Measurements from ENCODE around the gene LIME1. TPM values are rescaled to one million over a fixed set of nuclear protein-coding genes. Genes with fewer than 3 reads are reported as not detected.

Gene LIME1
- total and polyA plus RNA-seq, 7 experiments from 2014 or later = 96.8 to 366 (median 107) TPM

GRCh38 chr20:63740070-63740626, 3.7 kb downstream of the LIME1 start:
- ChIA-PET CTCF (interaction anchor here (0.6 to 1.5 kb wide), 8 partner anchors 9 to 299 kb away, joined by 3 to 7 read pairs (median 4); partner anchors contain the start of genes ARFRP1, TPD52L2 and ZGPAT), POLR2A (interaction anchor here (0.6 to 9.9 kb wide), 12 partner anchors 8 to 125 kb away, joined by 3 to 137 read pairs (median 3); partner anchors contain the start of genes ARFRP1, TPD52L2 and ZGPAT)
- Mint-ChIP-seq H3K4me1 (peaks cover 7 to 20% (median 13%) of the 10 kb centered on the region in 7 donors), H3K36me3 (peaks cover 0 to 7% (median 0%) of the 10 kb centered on the region in 5 donors), H3K9me3 (no peaks in the 10 kb centered on the region), H3K27me3 (no peaks in the 10 kb centered on the region), H3K27ac (peak overlapping the region in 1 of 9 donors; percentile 38), H3K4me3 (peak overlapping the region; percentile 23 to 84 (median 60))
- H3K9me3 ChIP-seq (ENCODE audit: control insufficient read depth in 2 of 3, low read length in 3 of 3) = no peaks in the 10 kb centered on the region
- DNase-seq (peak; percentile 39 to 69 (median 63)), ATAC-seq (peak; percentile 17)
- H3K4me1 ChIP-seq (ENCODE audit: control insufficient read depth in 2 of 2, insufficient read depth in 2 of 2, low read length in 2 of 2) = peaks cover 21 to 29% of the 10 kb centered on the region in 2 donors
- peak overlapping the region; percentile 69 for H3K4me3 ChIP-seq (ENCODE audit: low read length)
- peaks cover 0 to 34% (median 0%) of the 10 kb centered on the region in 3 experiments for H3K36me3 ChIP-seq (ENCODE audit: control insufficient read depth in 2 of 3, insufficient read depth in 3 of 3, low read length in 3 of 3)
- H3K27me3 ChIP-seq (ENCODE audit: control insufficient read depth in 2 of 2, insufficient read depth in 2 of 2, low read length in 2 of 2) = no peaks in the 10 kb centered on the region
- intact Hi-C loops (cut with micrococcal nuclease) = loop anchor here in 1 of 2 donors (1.0 to 5.0 kb wide), 2 partner anchors 11 to 33 kb away; partner anchors contain the start of genes ARFRP1 and ZGPAT
- peak overlapping the region; percentile 71 for H3K27ac ChIP-seq (ENCODE audit: low read depth, low read length)

- intact Hi-C loops (cut with micrococcal nuclease) = loop anchor here in 1 of 2 donors (1.0 to 5.0 kb wide), 2 partner anchors 11 to 33 kb away; partner anchors contain the start of genes ARFRP1 and ZGPAT
- Histone ChIP-seq H3K4me1 (ENCODE audit: control insufficient read depth in 2 of 2, insufficient read depth in 2 of 2, low read length in 2 of 2) (peaks cover 17 to 25% of the 10 kb centered on the region in 2 donors), H3K27ac (ENCODE audit: low read depth, low read length) (peak overlapping the region; percentile 71), H3K27me3 (ENCODE audit: control insufficient read depth in 2 of 2, insufficient read depth in 2 of 2, low read length in 2 of 2) (no peaks in the 10 kb centered on the region), H3K36me3 (ENCODE audit: control insufficient read depth in 2 of 3, insufficient read depth in 3 of 3, low read length in 3 of 3) (peaks cover 0 to 27% (median 0%) of the 10 kb centered on the region in 3 experiments), H3K4me3 (ENCODE audit: low read length) (peak overlapping the region; percentile 69), H3K9me3 (ENCODE audit: control insufficient read depth in 2 of 3, low read length in 3 of 3) (no peaks in the 10 kb centered on the region)
- Mint-ChIP-seq H3K4me1 (peaks cover 5 to 14% (median 9%) of the 10 kb centered on the region in 7 donors), H3K9me3 (no peaks in the 10 kb centered on the region), H3K4me3 (peak overlapping the region; percentile 40 to 84 (median 66)), H3K36me3 (peaks cover 0 to 7% (median 0%) of the 10 kb centered on the region in 5 donors), H3K27ac (peak overlapping the region in 2 of 9 donors; percentile 38 to 82), H3K27me3 (no peaks in the 10 kb centered on the region)
- DNase-seq (peak in 7 of 9 donors; percentile 31 to 56 (median 50)), ATAC-seq (peak; percentile 16)
- POLR2A ChIA-PET = interaction anchor here (0.6 to 9.9 kb wide), 11 partner anchors 8 to 125 kb away, joined by 3 to 137 read pairs (median 3); partner anchors contain the start of genes ARFRP1, TPD52L2 and ZGPAT
- CTCF ChIA-PET = interaction anchor here (0.6 to 1.5 kb wide), 8 partner anchors 10 to 299 kb away, joined by 3 to 7 read pairs (median 4); partner anchors contain the start of genes ARFRP1, TPD52L2 and ZGPAT
Measured at GRCh38 chr20:63740627-63741353, 4.3 kb downstream of the LIME1 start.

- peak overlapping the region; percentile 25 to 84 (median 64) for H3K4me3 Mint-ChIP-seq
- Histone ChIP-seq H3K27me3 (ENCODE audit: control insufficient read depth in 2 of 2, insufficient read depth in 2 of 2, low read length in 2 of 2) (no peaks in the 10 kb centered on the region), H3K27ac (ENCODE audit: low read depth, low read length) (peak overlapping the region; percentile 71), H3K4me1 (ENCODE audit: control insufficient read depth in 2 of 2, insufficient read depth in 2 of 2, low read length in 2 of 2) (peaks cover 12 to 19% of the 10 kb centered on the region in 2 donors), H3K9me3 (ENCODE audit: control insufficient read depth in 2 of 3, low read length in 3 of 3) (no peaks in the 10 kb centered on the region), H3K36me3 (ENCODE audit: control insufficient read depth in 2 of 3, insufficient read depth in 3 of 3, low read length in 3 of 3) (peaks cover 0 to 24% (median 0%) of the 10 kb centered on the region in 3 experiments), H3K4me3 (ENCODE audit: low read length) (peak overlapping the region; percentile 69)
- H3K27me3 Mint-ChIP-seq = no peaks in the 10 kb centered on the region
- DNase-seq (no peak), ATAC-seq (no peak)
- peaks cover 0 to 4% (median 0%) of the 10 kb centered on the region in 5 donors for H3K36me3 Mint-ChIP-seq
- intact Hi-C loops (cut with micrococcal nuclease) = loop anchor here in 1 of 2 donors (5.0 kb wide), 1 partner anchor 34 kb away; the partner anchor contains the start of genes ARFRP1 and ZGPAT
- ChIA-PET CTCF (interaction anchor here (1.2 to 1.5 kb wide), 4 partner anchors 9 to 203 kb away, joined by 4 to 7 read pairs (median 4); partner anchors contain the start of genes ARFRP1 and ZGPAT), POLR2A (interaction anchor here (1.2 to 9.9 kb wide), 6 partner anchors 10 to 124 kb away, joined by 3 to 137 read pairs (median 8); partner anchors contain the start of genes ARFRP1, TPD52L2 and ZGPAT)
- H3K27ac Mint-ChIP-seq = peak overlapping the region in 2 of 9 donors; percentile 28 to 82
- no peaks in the 10 kb centered on the region for H3K9me3 Mint-ChIP-seq
- peaks cover 0 to 9% (median 5%) of the 10 kb centered on the region in 7 donors for H3K4me1 Mint-ChIP-seq
Measured at GRCh38 chr20:63741354-63741675, 4.9 kb downstream of the LIME1 start.

- ChIA-PET POLR2A (interaction anchor here (1.2 to 9.9 kb wide), 5 partner anchors 9 to 124 kb away, joined by 3 to 137 read pairs (median 12); partner anchors contain the start of genes ARFRP1, TPD52L2 and ZGPAT), CTCF (interaction anchor here (0.5 to 1.5 kb wide), 2 partner anchors 14 to 204 kb away, joined by 4 to 7 read pairs; no protein-coding TSS in a partner anchor)
- Mint-ChIP-seq H3K27ac (peak overlapping the region in 1 of 9 donors; percentile 28), H3K36me3 (peaks cover 0 to 4% (median 0%) of the 10 kb centered on the region in 5 donors), H3K4me1 (peaks cover 0 to 6% (median 4%) of the 10 kb centered on the region in 7 donors), H3K27me3 (no peaks in the 10 kb centered on the region), H3K9me3 (no peaks in the 10 kb centered on the region), H3K4me3 (peak overlapping the region in 9 of 10 donors; percentile 25 to 84 (median 65))
- Histone ChIP-seq H3K9me3 (ENCODE audit: control insufficient read depth in 2 of 3, low read length in 3 of 3) (no peaks in the 10 kb centered on the region), H3K27me3 (ENCODE audit: control insufficient read depth in 2 of 2, insufficient read depth in 2 of 2, low read length in 2 of 2) (no peaks in the 10 kb centered on the region), H3K36me3 (ENCODE audit: control insufficient read depth in 2 of 3, insufficient read depth in 3 of 3, low read length in 3 of 3) (peaks cover 0 to 22% (median 0%) of the 10 kb centered on the region in 3 experiments), H3K27ac (ENCODE audit: low read depth, low read length) (peak overlapping the region; percentile 71), H3K4me1 (ENCODE audit: control insufficient read depth in 2 of 2, insufficient read depth in 2 of 2, low read length in 2 of 2) (peaks cover 12 to 19% of the 10 kb centered on the region in 2 donors), H3K4me3 (ENCODE audit: low read length) (no peak overlapping the region)
- intact Hi-C loops (cut with micrococcal nuclease) = loop anchor here in 1 of 2 donors (5.0 kb wide), 1 partner anchor 35 kb away; the partner anchor contains the start of genes ARFRP1 and ZGPAT
- DNase-seq (no peak), ATAC-seq (no peak)
Measured at GRCh38 chr20:63741676-63742380, 5.4 kb downstream of the LIME1 start.

- ATAC-seq = no peak
- Mint-ChIP-seq H3K27ac (no peak overlapping the region), H3K4me1 (peaks cover 0 to 6% (median 0%) of the 10 kb centered on the region in 7 donors), H3K4me3 (no peak overlapping the region), H3K9me3 (no peaks in the 10 kb centered on the region), H3K27me3 (no peaks in the 10 kb centered on the region), H3K36me3 (peaks cover 0 to 4% (median 0%) of the 10 kb centered on the region in 5 donors)
- no peak for DNase-seq
- CTCF ChIA-PET = interaction anchor here (0.5 kb wide), 1 partner anchor 15 kb away, joined by 7 read pairs; no protein-coding TSS in a partner anchor
- intact Hi-C loops (cut with micrococcal nuclease) = loop anchor here in 1 of 2 donors (5.0 kb wide), 1 partner anchor 35 kb away; the partner anchor contains the start of genes ARFRP1 and ZGPAT
- Histone ChIP-seq H3K4me3 (ENCODE audit: low read length) (no peak overlapping the region), H3K4me1 (ENCODE audit: control insufficient read depth in 2 of 2, insufficient read depth in 2 of 2, low read length in 2 of 2) (peaks cover 12 to 19% of the 10 kb centered on the region in 2 donors), H3K36me3 (ENCODE audit: control insufficient read depth in 2 of 3, insufficient read depth in 3 of 3, low read length in 3 of 3) (peaks cover 0 to 21% (median 0%) of the 10 kb centered on the region in 3 experiments), H3K9me3 (ENCODE audit: control insufficient read depth in 2 of 3, low read length in 3 of 3) (no peaks in the 10 kb centered on the region), H3K27ac (ENCODE audit: low read depth, low read length) (no peak overlapping the region), H3K27me3 (ENCODE audit: control insufficient read depth in 2 of 2, insufficient read depth in 2 of 2, low read length in 2 of 2) (no peaks in the 10 kb centered on the region)
- POLR2A ChIA-PET = interaction anchor here (0.7 to 9.9 kb wide), 6 partner anchors 8 to 123 kb away, joined by 3 to 137 read pairs (median 8); partner anchors contain the start of genes ARFRP1, TPD52L2 and ZGPAT
Measured at GRCh38 chr20:63742381-63743024, 6.0 kb downstream of the LIME1 start.

All from naive thymus-derived CD4-positive, alpha-beta T cell (primary cell).